Measurements from ENCODE around the gene SEBOX.

SEBOX gene

DNA sequence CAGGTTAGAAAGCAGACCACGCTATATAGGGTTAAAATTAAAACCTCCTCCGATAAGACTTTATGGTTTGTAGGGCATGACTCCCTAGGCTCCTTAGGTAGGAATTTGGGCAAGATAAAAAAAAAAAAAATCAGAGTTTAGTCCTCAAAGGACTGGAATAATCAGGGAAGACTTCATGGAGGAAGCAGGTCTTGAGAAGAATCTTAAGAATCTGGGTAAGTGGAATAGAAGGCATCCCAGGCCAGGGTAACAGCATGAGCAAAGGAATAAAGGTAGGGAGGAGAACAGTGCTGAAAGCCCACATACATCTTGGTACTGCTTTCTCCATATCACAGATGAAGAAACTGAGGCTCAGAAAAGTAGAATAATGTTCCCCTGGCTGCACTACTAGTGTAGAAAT is 25.6 kb upstream of the SEBOX start:
- TF ChIP-seq SIN3A (IDR thresholded peaks at IDR 0.05; ENCODE audit: borderline replicate concordance, insufficient read depth, low read length): no peak
- TF ChIP-seq, protein P1, sequence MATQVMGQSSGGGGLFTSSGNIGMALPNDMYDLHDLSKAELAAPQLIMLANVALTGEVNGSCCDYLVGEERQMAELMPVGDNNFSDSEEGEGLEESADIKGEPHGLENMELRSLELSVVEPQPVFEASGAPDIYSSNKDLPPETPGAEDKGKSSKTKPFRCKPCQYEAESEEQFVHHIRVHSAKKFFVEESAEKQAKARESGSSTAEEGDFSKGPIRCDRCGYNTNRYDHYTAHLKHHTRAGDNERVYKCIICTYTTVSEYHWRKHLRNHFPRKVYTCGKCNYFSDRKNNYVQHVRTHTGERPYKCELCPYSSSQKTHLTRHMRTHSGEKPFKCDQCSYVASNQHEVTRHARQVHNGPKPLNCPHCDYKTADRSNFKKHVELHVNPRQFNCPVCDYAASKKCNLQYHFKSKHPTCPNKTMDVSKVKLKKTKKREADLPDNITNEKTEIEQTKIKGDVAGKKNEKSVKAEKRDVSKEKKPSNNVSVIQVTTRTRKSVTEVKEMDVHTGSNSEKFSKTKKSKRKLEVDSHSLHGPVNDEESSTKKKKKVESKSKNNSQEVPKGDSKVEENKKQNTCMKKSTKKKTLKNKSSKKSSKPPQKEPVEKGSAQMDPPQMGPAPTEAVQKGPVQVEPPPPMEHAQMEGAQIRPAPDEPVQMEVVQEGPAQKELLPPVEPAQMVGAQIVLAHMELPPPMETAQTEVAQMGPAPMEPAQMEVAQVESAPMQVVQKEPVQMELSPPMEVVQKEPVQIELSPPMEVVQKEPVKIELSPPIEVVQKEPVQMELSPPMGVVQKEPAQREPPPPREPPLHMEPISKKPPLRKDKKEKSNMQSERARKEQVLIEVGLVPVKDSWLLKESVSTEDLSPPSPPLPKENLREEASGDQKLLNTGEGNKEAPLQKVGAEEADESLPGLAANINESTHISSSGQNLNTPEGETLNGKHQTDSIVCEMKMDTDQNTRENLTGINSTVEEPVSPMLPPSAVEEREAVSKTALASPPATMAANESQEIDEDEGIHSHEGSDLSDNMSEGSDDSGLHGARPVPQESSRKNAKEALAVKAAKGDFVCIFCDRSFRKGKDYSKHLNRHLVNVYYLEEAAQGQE (IDR thresholded peaks at IDR 0.05; ENCODE audit: insufficient read depth in 1 of 2, low read depth in 2 of 2, low read length in 2 of 2): no peak
- no peak for TF ChIP-seq POLR2AphosphoS5 (IDR thresholded peaks at IDR 0.05; ENCODE audit: low read depth, low read length)
- TF ChIP-seq FOXP2 (optimal IDR thresholded peaks at IDR 0.05; ENCODE audit: borderline replicate concordance, extremely low read depth, extremely low read length, insufficient read depth): no peak
- no peak for TF ChIP-seq TAF1 (IDR thresholded peaks at IDR 0.05; ENCODE audit: borderline replicate concordance, insufficient read depth, low read length)

DNA sequence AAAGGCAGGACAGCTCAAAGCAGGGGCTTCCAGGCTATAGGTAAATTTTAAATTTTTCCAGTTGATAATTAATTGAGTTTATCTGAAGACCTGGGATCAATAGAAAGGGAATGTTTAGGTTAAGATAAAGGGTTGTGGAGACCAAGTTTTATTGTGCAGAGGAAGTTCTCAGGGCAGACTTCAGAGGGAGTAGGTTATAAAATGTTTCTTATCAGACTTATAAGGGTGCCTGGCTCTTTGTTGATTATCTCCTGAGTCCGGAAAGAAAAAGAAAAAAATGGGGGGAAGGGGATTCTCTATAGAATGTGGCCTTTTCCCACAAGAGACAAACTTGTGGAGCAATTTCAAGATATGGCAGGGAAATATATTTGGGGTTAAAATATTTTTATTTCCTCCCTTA is 25.1 kb upstream of the SEBOX start:
- TF ChIP-seq FOXP2 (optimal IDR thresholded peaks at IDR 0.05; ENCODE audit: borderline replicate concordance, extremely low read depth, extremely low read length, insufficient read depth): no peak
- TF ChIP-seq, protein P1 (IDR thresholded peaks at IDR 0.05; ENCODE audit: insufficient read depth in 1 of 2, low read depth in 2 of 2, low read length in 2 of 2): no peak
- no peak for TF ChIP-seq TAF1 (IDR thresholded peaks at IDR 0.05; ENCODE audit: borderline replicate concordance, insufficient read depth, low read length)
- no peak for TF ChIP-seq POLR2AphosphoS5 (IDR thresholded peaks at IDR 0.05; ENCODE audit: low read depth, low read length)
- TF ChIP-seq SIN3A (IDR thresholded peaks at IDR 0.05; ENCODE audit: borderline replicate concordance, insufficient read depth, low read length): no peak

DNA sequence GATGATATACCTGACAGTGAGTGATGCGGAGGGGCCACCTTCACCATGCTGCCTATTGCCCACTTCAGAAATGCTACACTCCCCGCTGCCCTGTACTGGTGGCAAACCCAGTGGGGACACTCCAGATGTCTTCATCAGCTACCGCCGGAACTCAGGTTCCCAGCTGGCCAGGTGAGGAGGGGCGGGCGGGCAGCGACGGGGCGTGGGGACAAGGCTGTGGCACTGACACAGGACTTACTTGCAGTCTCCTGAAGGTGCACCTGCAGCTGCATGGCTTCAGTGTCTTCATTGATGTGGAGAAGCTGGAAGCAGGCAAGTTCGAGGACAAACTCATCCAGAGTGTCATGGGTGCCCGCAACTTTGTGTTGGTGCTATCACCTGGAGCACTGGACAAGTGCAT is 23.1 kb upstream of the SEBOX start:
- TF ChIP-seq FOXP2 (optimal IDR thresholded peaks at IDR 0.05; ENCODE audit: borderline replicate concordance, extremely low read depth, extremely low read length, insufficient read depth): no peak
- TF ChIP-seq TAF1 (IDR thresholded peaks at IDR 0.05; ENCODE audit: borderline replicate concordance, insufficient read depth, low read length): no peak
- no peak for TF ChIP-seq POLR2AphosphoS5 (IDR thresholded peaks at IDR 0.05; ENCODE audit: low read depth, low read length)
- TF ChIP-seq, protein P1 (IDR thresholded peaks at IDR 0.05; ENCODE audit: insufficient read depth in 1 of 2, low read depth in 2 of 2, low read length in 2 of 2): no peak
- TF ChIP-seq SIN3A (IDR thresholded peaks at IDR 0.05; ENCODE audit: borderline replicate concordance, insufficient read depth, low read length): no peak

DNA sequence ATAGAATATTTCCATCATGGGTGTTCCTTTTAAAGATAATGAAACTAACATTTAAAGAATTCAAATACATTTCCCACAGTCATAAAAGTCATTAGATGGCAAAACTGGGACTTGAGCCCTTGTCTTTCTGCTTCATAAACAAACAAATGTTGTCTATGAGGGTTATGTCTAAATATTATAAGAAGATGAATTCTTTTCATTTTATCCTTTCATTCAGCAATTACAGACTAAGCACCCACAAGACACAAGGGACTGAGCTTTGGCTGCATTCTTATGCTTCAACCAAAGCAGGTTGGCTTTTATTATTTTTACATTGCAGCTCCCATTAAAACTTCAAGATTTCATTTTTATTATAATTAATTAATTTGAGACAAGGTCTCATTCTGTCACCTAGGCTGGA is 21.4 kb upstream of the SEBOX start:
- no peak for TF ChIP-seq FOXP2 (optimal IDR thresholded peaks at IDR 0.05; ENCODE audit: borderline replicate concordance, extremely low read depth, extremely low read length, insufficient read depth)
- TF ChIP-seq POLR2AphosphoS5 (IDR thresholded peaks at IDR 0.05; ENCODE audit: low read depth, low read length): no peak
- TF ChIP-seq TAF1 (IDR thresholded peaks at IDR 0.05; ENCODE audit: borderline replicate concordance, insufficient read depth, low read length): no peak

DNA sequence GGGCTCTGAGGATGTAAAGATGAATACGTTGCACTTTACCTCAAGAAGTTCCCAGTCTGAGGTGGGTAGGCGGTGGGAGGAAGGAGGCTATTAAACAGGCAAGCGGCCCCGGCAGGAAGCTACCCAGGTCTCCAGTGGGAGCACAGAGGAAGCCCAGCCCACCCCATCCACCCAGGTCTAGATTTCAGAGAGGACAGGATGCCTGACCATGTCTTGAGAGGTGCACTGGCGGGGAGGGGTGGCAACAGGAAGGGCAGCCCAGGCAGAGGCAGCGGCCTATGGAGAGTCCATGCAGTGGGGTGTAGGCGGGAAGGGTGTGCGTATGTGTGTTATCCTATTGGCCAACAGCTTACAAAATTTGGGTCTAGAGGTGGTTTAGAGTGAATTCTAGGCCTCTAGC is 20.4 kb upstream of the SEBOX start:
- TF ChIP-seq POLR2AphosphoS5 (IDR thresholded peaks at IDR 0.05; ENCODE audit: low read depth, low read length) (no peak), SIN3A (IDR thresholded peaks at IDR 0.05; ENCODE audit: borderline replicate concordance, insufficient read depth, low read length) (no peak), TAF1 (IDR thresholded peaks at IDR 0.05; ENCODE audit: borderline replicate concordance, insufficient read depth, low read length) (no peak), FOXP2 (optimal IDR thresholded peaks at IDR 0.05; ENCODE audit: borderline replicate concordance, extremely low read depth, extremely low read length, insufficient read depth) (no peak)
- TF ChIP-seq, protein P1 (IDR thresholded peaks at IDR 0.05; ENCODE audit: insufficient read depth in 1 of 2, low read depth in 2 of 2, low read length in 2 of 2): no peak

Data from PFSK-1 (cell line).